Activated T-helper 9 cell treated with anti-CD3 and anti-CD28 coated beads, Interleukin-2, amount 50 U/mL, for 16 hours (primary cell): Measurements from ENCODE around the gene ZBTB8OS.
"Not testable (repeated sequence)": the region's sequence is repeated elsewhere in the genome, so short reads cannot be mapped to it uniquely, and the experiment has no call there.

Experiments used
- DNase-seq: peaks from one replicate; pipeline ENCODE4 v3.0.0-alpha.2; 2020; ENCODE audit warnings: low read depth

ZBTB8OS gene

GRCh38 chr1:32650752-32651460, 556 bp upstream of the ZBTB8OS start, which contains the start of gene RBBP4:
Gene RBBP4 (plus strand): TSS chr1:32651208. CDS start chr1:32651307, 99 bp downstream.
- DNase-seq: peak; percentile 99

DNA sequence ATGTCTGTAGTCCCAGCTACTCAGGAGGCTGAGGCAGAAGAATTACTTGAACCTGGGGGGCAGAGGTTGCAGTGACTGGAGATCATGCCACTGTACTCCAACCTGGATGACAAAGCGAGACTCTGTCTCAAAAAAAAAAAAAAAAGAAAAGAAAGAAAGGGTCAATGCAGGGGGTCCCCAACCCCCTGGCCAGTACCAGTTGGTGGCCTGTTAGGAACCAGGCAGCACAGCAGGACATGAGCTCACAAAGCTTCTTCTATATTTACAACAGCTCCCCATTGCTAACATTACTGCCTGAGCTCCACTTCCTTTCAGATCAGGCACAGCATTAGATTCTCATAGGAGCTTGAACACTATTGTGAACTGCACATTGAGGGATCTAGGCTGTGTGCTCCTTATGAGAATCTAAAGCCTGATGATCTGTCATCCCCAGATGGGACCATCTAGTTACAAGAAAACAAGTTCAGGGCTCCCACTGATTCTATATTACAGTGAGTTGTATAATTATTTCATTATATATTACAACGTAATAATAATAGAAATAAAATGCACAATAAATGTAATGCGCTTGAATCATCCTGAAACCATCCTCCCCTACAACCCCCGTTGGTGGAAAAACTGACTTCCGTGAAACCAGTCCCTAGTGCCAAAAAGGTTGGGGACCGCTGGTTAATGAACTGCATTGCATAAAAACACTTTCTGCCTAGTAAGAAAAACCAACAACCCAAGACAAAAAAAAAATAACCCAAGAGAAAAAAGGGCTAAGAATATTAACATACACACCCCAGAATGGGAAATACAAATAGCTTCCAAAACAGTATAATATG, 2.8 kb downstream of the ZBTB8OS start:
- DNase-seq: no peak

- DNase-seq: no peak
Measured at GRCh38 chr1:32644426-32644825, 5.9 kb downstream of the ZBTB8OS start.

GRCh38 chr1:32642292-32642827, 8.0 kb downstream of the ZBTB8OS start:
- DNase-seq: not testable (repeated sequence)

- DNase-seq: no peak
Measured at GRCh38 chr1:32639489-32640075, 10.8 kb downstream of the ZBTB8OS start.

DNA sequence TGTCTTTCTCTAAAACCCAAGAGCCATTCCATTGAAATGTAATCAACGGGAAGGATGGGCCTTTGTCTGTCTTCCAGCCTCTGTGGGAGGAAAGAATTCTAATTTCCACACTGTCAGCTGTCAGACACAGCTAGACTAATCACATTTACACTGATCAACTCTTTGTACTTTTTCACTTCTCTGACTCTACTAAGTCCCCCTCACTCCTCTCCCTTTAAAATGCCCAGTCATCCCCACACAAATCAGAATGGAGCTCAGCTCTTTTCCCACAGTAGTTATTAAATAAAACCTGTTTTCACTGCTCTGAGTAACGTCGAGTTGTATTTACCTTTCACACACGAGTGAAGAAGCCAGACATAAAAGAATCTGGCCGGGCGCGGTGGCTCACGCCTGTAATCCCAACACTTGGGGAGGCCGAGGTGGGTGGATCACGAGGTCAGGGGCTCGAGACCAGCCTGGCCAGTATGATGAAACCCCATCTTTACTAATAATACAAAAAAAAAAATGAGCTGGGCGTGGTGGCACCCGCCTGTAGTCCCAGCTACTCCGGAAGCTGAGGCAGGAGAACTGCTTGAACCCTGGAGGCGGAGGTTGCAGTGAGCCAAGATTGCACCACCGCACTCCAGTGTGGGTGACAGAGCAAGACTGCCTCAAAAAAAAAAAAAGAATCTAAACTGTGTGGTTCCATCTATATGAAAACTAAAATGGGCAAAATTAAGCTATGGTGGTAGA, 13.3 kb downstream of the ZBTB8OS start:
- no peak for DNase-seq

GRCh38 chr1:32635508-32636277, 14.7 kb downstream of the ZBTB8OS start:
- no peak for DNase-seq

DNA sequence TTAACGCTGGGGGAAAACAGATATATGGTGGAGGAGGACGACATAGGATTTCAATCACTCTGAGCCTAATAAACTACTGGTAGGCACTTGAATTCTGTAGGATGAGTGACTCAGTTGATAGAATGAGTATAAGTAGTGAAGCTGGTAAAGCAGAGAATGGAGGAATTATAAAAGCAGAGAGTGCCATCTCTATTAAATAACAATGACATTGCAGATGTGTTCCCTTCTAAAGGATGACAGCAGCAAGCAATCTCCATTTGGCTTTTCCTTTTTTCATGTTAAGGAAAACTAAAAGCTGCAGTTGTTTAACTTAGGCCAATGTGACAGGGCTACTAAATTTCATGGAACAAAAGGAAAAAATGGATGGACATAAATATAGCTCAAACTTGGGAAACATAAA, 17.5 kb downstream of the ZBTB8OS start:
- DNase-seq: no peak

DNA sequence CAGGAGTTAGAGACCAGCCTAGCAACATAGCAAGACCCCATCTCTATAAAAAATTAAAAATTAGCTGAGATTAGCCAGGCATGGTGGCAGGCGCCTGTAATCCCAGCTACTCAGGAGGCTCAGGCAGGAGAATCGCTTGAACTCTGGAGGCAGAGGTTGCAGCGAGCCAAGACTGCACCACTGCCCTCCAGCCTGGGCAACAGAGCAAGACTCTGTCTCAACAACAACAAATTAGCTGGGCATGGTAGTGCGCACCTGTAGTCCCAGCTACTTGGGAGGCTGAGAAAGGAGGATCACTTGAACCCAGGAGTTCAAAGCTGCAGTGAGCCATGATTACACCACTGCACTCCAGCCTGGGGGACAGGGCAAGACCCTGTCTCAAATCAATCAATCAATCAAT, 20.2 kb downstream of the ZBTB8OS start:
- DNase-seq: not testable (repeated sequence)

GRCh38 chr1:32627596-32628162, 22.7 kb downstream of the ZBTB8OS start:
- no peak for DNase-seq

DNA sequence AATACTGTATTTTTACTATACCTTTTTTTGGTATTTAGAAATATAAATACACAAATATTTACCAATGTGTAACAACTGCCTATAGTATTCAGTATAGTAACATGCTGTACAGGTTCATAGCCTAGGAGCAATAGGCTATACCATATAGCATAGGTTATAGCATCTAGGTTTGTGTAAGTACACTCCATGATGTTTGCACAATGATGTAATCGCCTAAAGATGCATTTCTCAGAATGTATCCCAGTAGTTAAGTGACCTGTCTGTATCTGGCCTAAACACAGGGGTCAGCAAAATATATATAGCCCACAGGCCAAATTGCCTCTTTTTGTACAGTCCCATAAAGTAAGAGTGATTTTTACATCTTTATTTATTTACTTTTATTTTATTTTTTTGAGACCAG, 24.2 kb downstream of the ZBTB8OS start:
- DNase-seq: no peak

DNA sequence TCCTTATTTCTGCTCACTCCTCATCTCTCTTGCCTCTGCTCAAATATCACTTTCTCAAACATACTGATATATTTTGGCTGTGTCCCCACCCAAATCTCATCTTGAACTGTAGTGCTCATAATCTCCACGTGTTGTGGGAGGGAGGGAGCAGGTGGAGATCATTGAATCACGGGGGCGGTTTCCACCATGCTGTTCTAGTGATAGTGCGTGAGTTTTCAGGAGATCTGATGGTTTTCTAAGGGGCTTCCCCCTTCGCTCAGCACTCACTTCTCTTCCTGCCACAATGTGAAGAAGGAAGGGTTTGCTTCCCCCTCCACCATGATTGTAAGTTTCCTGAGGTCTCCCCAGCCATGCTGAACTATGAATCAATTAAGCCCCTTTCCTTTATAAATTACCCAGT, 26.6 kb downstream of the ZBTB8OS start:
- DNase-seq: no peak

DNA sequence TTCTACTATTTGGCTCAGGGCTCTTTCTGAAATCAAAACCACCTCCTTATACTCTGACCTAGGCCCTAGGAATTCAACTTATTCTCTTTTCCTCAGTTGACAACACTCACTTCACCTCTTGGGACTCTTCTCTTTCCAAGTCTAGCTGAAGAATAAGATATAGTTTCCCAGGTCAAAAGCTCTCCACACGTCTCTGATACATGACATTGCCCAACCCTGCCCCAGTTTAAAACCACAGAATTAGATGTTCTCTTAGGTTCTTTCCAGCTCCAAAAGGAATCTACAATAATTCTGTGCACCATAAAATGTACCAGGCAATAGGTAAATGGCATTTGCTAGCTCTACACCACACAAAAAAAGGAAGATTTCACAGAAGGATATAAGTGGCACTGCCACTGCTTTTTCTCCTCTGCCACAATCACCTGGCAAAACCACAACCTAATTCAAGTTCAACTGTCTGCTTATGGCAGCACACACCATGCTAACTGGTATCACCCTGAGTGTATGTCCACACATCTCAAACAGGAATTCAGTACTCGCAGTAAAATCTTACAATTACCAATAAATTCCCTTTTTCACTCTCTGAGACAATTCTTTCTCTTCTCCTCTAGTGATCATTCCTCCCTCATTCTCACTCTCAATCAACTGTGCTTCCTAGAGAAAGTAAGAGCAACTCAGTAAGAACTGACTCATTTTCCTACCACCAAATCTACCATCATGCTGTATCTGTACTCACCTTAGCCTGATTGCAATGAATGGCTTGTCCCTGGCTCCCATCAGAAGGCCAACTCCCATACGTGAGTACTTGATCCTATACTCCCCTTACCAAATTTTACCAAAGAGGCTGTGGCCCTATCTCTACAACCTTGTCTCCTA, 27.3 kb downstream of the ZBTB8OS start:
- DNase-seq: no peak

GRCh38 chr1:32622205-32622604, 28.1 kb downstream of the ZBTB8OS start:
- DNase-seq: no peak

DNA sequence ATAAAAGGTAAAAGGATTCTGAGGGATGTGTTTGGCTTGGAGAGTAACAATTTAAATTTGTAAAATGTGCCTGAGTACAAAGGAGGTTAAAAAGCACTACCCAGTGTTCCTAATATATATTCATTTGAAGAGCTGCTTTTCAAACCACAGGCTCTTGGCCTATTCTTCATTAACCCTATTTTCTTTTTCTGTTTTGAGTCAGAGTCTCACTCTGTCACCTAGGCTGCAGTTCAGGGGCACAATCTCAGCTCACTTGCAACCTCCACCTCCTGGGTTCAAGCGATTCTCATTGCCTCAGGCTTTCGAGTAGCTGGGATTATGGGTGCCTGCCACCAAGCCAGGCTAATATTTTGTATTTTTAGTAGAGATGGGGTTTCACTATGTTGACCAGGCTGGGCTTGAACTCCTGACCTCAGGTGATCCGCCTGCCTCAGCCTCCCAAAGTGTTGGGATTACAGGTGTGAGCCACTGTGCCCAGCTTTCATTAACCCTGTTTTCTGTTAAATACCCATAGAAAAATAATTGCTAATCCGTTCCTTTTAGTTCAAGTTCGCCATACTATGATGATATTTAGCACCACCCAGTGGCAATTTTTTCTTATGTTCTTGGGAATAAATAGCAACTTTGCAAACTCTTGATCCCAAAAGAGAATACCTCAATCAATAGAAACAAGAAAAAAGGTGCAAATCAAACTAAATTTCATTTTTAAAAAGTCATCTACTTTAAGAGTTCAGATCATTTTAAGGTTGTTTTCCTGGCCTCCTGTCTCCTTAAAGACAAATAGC, 30.5 kb downstream of the ZBTB8OS start:
- DNase-seq: no peak

DNA sequence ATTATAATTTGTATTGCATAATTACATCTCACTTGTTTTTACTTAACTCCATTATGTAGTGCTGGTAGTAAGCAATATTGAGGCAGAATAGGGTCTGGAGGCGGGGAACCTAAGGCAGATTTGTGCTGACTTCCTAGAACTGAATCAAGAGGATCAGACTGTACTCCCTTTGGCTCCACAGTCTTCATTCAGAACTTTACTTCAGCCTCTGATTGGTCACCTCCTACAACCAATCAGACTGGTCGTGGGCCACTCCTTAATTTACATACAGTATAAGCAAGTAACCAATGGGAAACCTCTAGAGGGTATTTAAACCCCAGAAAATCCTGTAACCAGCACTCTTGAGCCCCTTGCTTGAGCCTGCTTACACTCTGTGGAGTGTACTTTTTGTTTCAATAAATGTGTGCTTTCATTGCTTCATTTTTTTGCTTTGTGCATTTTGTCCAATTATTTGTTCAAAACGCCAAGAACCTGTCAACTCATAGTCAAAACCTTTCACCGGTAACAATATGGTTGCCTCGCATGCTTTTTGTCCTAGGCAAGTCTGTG, 31.6 kb downstream of the ZBTB8OS start:
- DNase-seq: no peak

GRCh38 chr1:32613472-32613871, 36.9 kb downstream of the ZBTB8OS start:
- DNase-seq: no peak

GRCh38 chr1:32612189-32612881, 38.0 kb downstream of the ZBTB8OS start:
- DNase-seq: peak; percentile 8
